HUES48 (cell line): ENCODE measurements around the gene PCID2.

Experiments used
- H3K27ac ChIP-seq: one replicate; pipeline ENCODE4 v1.7.0; 2013; ENCODE audit warnings: low read depth, low read length, inconsistent platforms
- H3K27me3 ChIP-seq: 2 replicates; pipeline ENCODE4 v1.6.1; 2013; ENCODE audit warnings: mild to moderate bottlenecking, low read length; ENCODE audit not compliant: control insufficient read depth, insufficient read depth
- H3K36me3 ChIP-seq: 2 replicates; pipeline ENCODE4 v1.6.1; 2013; ENCODE audit warnings: low read length; ENCODE audit not compliant: control insufficient read depth, insufficient read depth
- H3K4me1 ChIP-seq: 2 replicates; pipeline ENCODE4 v1.6.1; 2013; ENCODE audit warnings: mild to moderate bottlenecking, low read length; ENCODE audit not compliant: control insufficient read depth, insufficient read depth
- H3K4me3 ChIP-seq: 2 replicates; pipeline ENCODE4 v1.5.1; 2013; ENCODE audit warnings: mild to moderate bottlenecking, low read depth, low read length
- H3K9ac ChIP-seq: 2 replicates; pipeline ENCODE4 v1.6.1; 2013; ENCODE audit warnings: mild to moderate bottlenecking, low read depth, low read length, moderate library complexity
- H3K9me3 ChIP-seq: 2 replicates; pipeline ENCODE4 v1.6.1; 2013; ENCODE audit warnings: low read length; ENCODE audit not compliant: control insufficient read depth, insufficient read depth

Gene PCID2

DNA sequence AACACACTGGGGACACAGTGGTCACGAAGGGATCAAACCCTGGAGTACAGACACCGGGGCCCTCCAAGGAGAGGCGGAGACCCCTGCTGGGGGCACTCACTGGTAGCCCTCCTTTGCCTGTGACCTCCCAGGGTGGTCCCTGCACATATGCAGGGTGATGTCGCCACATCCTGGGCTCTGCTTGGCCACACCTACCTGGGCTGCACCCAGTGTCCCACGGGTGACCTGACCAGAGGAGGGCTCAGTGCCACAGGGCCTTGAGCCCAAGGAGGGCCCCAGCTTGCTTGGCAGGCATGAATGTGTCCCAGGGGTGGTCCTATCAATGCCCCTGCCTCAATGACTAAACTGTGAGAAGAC, 4.1 kb downstream of the PCID2 start:
- no peaks in the 10 kb centered on the region for H3K9me3 ChIP-seq
- no peak overlapping the region for H3K9ac ChIP-seq
- no peak overlapping the region for H3K27ac ChIP-seq
- H3K4me1 ChIP-seq: peaks cover 19% of the 10 kb centered on the region
- H3K36me3 ChIP-seq: peaks cover 40% of the 10 kb centered on the region
- H3K4me3 ChIP-seq: no peak overlapping the region
- no peaks in the 10 kb centered on the region for H3K27me3 ChIP-seq

DNA sequence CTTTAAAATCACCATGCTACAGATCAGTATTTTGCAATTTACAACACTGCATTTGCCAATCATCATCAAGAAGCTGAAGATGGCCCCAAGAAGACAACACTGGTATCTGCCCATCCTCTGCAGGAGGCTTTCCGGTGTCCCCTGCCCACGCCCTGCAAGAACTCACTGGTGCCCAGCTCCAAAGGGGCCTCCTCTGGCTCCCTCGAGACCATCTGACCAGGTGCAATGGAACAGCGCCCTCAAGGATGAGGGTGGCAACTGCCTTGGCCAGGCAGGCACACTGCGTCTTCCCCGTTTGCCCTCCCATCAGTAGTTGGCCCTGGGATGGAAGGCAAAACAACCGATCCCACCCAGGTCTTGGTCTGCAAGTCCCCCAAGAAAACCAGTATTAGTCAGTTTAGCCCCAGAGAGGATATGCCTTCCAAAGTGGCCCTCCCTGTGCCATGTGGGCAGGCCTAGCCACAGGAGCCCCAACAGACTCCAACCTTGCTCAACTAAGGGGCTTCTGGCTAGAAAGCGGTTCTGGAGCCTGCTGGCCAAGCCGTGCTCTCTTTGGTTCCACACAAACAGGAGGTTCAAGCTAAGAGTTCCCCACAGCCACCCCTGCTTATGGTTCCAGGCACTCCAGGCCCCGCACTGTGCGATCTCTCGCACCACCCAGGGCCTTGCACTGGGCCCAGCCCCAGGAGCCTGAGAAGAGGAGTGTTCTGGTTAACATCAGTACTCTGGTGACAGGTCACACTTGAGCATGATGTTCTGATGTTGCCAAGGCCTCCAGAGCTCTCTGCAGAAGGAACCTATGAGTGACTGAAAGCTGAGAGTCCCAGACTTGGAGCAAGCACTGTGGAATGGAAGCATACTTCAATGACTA, 4.7 kb downstream of the PCID2 start:
- Histone ChIP-seq H3K4me3 (no peak overlapping the region), H3K36me3 (peaks cover 46% of the 10 kb centered on the region), H3K27me3 (no peaks in the 10 kb centered on the region), H3K9me3 (no peaks in the 10 kb centered on the region), H3K4me1 (peaks cover 19% of the 10 kb centered on the region), H3K9ac (no peak overlapping the region), H3K27ac (no peak overlapping the region)

DNA sequence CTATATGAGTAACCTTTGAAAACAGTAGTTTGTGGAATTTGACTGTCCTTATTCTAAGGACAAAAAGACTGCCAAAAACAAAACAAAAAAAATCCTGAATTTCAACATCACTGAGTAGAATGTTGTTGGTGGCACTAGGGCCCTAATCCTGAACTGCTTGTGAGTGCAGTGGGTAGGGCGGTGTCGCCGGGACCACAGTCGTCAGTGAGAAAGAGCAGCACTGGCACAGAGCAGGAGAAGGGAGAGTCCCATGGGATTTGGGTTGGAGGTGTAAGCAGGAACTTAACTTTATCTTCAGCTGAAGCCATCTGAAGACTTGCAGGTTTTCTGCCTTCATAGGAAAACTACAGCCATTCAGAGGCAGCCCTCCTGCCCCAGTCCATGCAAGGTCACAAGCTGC, 5.6 kb downstream of the PCID2 start:
- Histone ChIP-seq H3K4me3 (no peak overlapping the region), H3K9me3 (no peaks in the 10 kb centered on the region), H3K27me3 (no peaks in the 10 kb centered on the region), H3K9ac (no peak overlapping the region), H3K27ac (no peak overlapping the region), H3K36me3 (peaks cover 54% of the 10 kb centered on the region), H3K4me1 (peaks cover 19% of the 10 kb centered on the region)

- Histone ChIP-seq H3K4me3 (no peak overlapping the region), H3K9ac (no peak overlapping the region), H3K27me3 (no peaks in the 10 kb centered on the region), H3K36me3 (peaks cover 62% of the 10 kb centered on the region), H3K4me1 (peaks cover 11% of the 10 kb centered on the region), H3K27ac (no peak overlapping the region), H3K9me3 (no peaks in the 10 kb centered on the region)
Measured at GRCh38 chr13:113201815-113202214, 6.7 kb downstream of the PCID2 start.

GRCh38 chr13:113196970-113197737, 11.3 kb downstream of the PCID2 start:
- H3K27me3 ChIP-seq: no peaks in the 10 kb centered on the region
- H3K9me3 ChIP-seq: no peaks in the 10 kb centered on the region
- H3K27ac ChIP-seq: no peak overlapping the region
- no peak overlapping the region for H3K9ac ChIP-seq
- H3K36me3 ChIP-seq: peaks cover 82% of the 10 kb centered on the region
- no peak overlapping the region for H3K4me3 ChIP-seq
- H3K4me1 ChIP-seq: no peaks in the 10 kb centered on the region

DNA sequence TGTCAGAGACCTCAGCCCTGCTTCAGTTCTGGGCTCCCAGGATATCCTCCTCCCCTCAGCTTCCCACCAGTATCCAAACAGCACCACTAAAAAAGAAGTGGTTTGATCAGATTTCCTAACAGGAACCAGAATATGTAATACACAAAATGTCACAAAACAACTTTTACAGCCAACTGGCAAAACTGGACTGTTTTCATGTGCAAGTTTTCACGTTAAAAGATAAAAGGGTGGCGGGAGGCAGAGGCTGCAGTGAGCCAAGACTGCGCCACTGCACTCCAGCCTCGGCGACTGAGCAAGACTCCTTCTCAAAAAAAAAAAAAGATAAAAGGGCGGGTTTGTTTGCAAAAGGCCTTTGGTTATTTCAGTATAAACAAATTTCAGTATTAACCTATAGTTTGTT, 13.1 kb downstream of the PCID2 start:
- Histone ChIP-seq H3K9me3 (no peaks in the 10 kb centered on the region), H3K4me1 (no peaks in the 10 kb centered on the region), H3K9ac (no peak overlapping the region), H3K27ac (no peak overlapping the region), H3K27me3 (no peaks in the 10 kb centered on the region), H3K4me3 (no peak overlapping the region), H3K36me3 (peaks cover 96% of the 10 kb centered on the region)

GRCh38 chr13:113192902-113193301, 15.6 kb downstream of the PCID2 start:
- Histone ChIP-seq H3K9me3 (0 out of 2 replicates have a peak, but pooled peaks cover 3% of the 10 kb centered on the region), H3K27me3 (no peaks in the 10 kb centered on the region), H3K9ac (no peak overlapping the region), H3K4me1 (no peaks in the 10 kb centered on the region), H3K36me3 (peaks cover 94% of the 10 kb centered on the region), H3K4me3 (no peak overlapping the region), H3K27ac (no peak overlapping the region)

GRCh38 chr13:113192279-113192678, 16.2 kb downstream of the PCID2 start:
- H3K4me3 ChIP-seq: no peak overlapping the region
- H3K36me3 ChIP-seq: peaks cover 94% of the 10 kb centered on the region
- H3K27ac ChIP-seq: no peak overlapping the region
- no peak overlapping the region for H3K9ac ChIP-seq
- no peaks in the 10 kb centered on the region for H3K27me3 ChIP-seq
- H3K9me3 ChIP-seq: 0 out of 2 replicates have a peak, but pooled peaks cover 3% of the 10 kb centered on the region
- H3K4me1 ChIP-seq: no peaks in the 10 kb centered on the region

- Histone ChIP-seq H3K36me3 (peaks cover 98% of the 10 kb centered on the region), H3K27me3 (no peaks in the 10 kb centered on the region), H3K4me1 (no peaks in the 10 kb centered on the region), H3K4me3 (no peak overlapping the region), H3K27ac (no peak overlapping the region), H3K9me3 (0 out of 2 replicates have a peak, but pooled peaks cover 3% of the 10 kb centered on the region), H3K9ac (no peak overlapping the region)
Measured at GRCh38 chr13:113190181-113190580, 18.3 kb downstream of the PCID2 start.

- Histone ChIP-seq H3K4me1 (no peaks in the 10 kb centered on the region), H3K9ac (no peak overlapping the region), H3K4me3 (no peak overlapping the region), H3K27me3 (no peaks in the 10 kb centered on the region), H3K9me3 (0 out of 2 replicates have a peak, but pooled peaks cover 3% of the 10 kb centered on the region), H3K27ac (no peak overlapping the region), H3K36me3 (peaks cover 98% of the 10 kb centered on the region)
Measured at GRCh38 chr13:113187883-113188665, 20.4 kb downstream of the PCID2 start.
